Stimulated activated CD8-positive, alpha-beta memory T cell treated with anti-CD3 and anti-CD28 coated beads, Interleukin-4, amount 100 ng/mL, for 24 hours (primary cell): Measurements from ENCODE around the gene RAD51B.

Experiments
- DNase-seq: peaks from one replicate; pipeline ENCODE4 v3.0.0-alpha.2; 2020; ENCODE audit warnings: low read depth

Gene RAD51B

DNA sequence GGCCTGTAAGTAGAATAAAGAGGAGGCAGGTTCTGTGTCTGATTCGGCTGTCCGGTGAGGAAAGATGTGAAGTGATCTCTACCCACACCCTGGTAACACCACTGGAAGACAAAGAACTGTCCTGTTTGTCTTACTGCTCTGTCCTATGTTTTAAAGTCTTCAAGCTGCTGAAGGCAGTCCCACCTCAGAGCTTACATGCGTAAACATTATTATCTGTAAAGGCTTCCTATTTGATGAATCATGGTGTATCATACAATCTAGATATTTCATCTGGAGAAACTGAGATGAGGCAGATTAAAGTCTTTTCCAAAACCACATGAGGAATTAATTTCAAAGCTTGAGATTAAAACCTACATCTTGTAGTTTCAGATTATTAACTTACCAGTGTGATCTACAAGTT, 545.6 kb downstream of the RAD51B start:
- DNase-seq: no peak

- no peak for DNase-seq
These were observed 547.1 kb downstream of the RAD51B start for GRCh38 chr14:68366656-68367055.

GRCh38 chr14:68367536-68367935, 548.0 kb downstream of the RAD51B start:
- DNase-seq: no peak

GRCh38 chr14:68368850-68369249, 549.3 kb downstream of the RAD51B start:
- DNase-seq: no peak

DNA sequence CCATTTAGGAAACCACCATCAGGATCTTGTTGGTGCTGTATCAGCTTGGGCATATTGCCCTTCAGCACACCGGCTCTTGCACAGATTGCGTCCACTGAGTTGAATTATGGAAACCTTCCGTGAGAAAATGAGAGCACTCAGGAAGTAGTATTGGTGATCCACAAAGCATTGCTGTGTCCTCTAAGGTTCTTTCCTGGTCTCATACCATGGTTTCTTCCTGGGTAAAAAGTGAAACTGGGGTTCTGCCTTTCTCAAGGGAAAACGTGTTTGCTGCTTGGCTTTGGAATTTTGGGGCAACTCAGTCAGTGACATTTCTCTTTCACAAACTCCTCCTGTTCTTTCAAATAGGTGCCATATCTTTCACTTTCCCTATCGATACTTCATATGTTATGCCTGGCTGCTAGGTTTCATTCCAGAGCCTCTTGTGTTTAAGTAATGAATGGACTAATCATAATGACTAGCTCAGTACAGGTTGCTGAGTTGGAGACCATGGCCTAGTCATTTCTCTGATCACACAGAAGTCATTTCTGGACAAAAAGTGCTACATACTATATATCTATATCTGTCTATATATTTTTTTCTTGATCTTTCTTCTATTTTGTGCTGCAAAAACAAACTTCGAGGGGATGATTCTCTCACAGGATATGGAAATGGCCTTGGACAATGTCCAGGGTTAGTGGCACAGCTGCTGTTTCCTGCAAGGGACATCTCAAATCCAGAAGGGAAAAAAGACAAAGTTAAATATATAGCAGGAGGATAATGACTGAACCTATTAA, 549.9 kb downstream of the RAD51B start:
- DNase-seq: no peak

DNA sequence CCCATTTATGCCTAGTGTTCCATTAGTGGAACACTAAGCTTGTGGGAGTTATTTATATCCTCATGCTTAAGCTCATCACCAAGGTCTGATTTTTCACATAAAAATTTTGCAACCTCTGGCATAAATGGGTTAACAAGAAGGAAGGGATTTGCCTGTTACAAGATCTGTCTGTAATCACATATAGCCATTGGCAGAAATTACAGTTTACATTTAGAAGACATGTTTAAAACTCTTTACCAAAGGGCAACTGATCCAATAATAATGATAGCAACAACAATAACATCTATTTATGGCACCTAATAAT, 550.4 kb downstream of the RAD51B start:
- DNase-seq: no peak

DNA sequence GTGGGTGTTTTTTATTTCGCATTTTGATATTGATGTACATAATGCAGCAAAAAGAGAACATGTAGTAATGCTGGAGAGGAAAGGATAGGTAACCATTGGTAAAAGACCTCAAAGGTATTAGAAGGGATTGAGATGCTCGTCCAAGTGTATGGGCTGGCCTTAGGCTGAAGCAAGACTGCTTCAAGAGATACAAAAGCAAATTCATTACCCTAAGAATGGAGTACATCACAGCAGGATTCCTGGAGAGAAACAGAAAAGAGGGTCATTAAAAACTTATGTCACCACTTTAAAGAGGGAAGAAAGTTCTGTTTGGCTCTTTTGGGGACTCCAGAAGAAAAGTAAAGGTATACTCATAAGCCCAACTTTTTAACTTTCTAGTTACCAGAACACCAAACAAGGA, 552.8 kb downstream of the RAD51B start:
- DNase-seq: no peak

GRCh38 chr14:68373124-68373646, 553.6 kb downstream of the RAD51B start:
- DNase-seq: no peak

DNA sequence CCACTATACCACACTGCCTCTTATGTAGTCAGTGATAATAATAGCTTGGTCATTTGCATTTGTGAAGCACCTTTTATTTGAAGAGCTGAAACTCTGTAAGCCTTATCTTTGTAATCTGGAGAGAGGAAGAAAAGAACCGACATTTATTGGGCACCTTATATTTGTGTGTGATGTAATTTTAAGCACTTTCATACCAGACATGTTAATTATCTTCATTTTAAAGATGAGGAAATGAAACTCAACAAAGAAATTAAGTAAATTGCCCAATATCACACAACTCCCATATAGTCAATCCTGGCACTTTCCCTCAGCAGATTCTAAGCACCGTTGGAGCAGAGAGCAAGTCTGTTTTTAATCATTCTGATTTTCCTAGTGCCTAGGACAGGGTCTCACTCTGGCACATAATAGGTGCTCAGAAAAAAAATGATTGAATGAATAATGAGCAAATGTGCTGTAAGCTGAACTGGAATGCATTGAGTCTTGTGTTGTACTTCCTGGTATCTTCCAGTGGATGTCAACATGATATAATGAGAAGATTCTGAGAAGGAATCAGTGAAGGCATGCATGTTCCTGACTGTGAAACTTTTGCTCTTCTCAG, 554.4 kb downstream of the RAD51B start:
- DNase-seq: no peak

- DNase-seq: no peak
These were observed 555.1 kb downstream of the RAD51B start for GRCh38 chr14:68374682-68375081.

DNA sequence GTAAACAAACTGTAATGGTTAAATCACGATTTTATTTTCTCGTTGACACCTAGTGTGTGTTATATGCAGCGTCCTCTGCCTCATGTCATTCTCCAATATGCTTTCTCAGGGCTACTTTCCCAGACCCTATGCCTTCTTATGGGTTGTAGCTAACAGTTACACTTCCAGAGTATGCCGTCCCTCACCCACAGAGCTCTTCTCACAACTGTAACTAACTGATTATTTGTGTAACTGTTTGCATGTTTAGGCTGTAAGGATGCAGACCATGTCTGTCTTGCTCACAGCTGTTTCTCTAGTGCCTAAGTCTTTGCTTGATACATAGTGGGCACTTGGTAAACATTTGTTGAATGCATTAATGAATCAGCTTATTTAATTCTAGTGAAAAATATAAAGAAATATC, 555.8 kb downstream of the RAD51B start:
- no peak for DNase-seq

DNA sequence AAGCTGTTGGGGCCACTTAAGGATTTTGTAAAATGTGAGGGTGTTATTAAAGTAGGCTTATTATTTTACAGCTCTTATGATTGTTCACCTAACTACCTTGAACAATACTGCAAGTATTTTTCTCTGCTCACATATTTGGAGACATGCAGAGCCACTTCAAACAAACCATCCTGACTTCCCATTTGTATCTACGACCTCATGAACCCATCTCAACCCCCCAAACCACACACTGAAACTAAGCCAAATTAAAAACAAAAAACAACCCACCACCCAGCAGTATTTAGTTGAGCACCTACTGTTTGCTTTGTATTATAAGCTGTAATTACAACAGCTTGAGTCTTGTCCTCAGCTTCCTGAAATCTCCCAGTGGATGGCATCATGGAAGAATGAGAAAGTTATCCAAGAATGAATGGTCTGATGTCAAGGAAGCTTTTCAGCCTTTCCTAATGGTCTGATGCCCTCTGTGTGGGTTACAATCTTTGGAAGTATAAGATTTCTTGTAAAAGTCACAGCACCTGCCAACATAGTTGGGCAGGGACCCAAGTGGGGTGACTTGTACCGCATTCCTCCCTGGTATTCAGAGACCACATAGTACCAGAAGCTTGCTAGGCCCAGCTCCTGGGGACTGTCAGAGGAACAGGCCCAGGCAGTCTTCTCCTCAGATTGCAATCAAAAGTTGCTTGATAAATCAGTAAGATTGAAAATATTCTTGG, 556.6 kb downstream of the RAD51B start:
- no peak for DNase-seq

GRCh38 chr14:68377006-68377405, 557.4 kb downstream of the RAD51B start:
- DNase-seq: no peak

- DNase-seq: no peak
These were observed 557.9 kb downstream of the RAD51B start for GRCh38 chr14:68377459-68377858.

DNA sequence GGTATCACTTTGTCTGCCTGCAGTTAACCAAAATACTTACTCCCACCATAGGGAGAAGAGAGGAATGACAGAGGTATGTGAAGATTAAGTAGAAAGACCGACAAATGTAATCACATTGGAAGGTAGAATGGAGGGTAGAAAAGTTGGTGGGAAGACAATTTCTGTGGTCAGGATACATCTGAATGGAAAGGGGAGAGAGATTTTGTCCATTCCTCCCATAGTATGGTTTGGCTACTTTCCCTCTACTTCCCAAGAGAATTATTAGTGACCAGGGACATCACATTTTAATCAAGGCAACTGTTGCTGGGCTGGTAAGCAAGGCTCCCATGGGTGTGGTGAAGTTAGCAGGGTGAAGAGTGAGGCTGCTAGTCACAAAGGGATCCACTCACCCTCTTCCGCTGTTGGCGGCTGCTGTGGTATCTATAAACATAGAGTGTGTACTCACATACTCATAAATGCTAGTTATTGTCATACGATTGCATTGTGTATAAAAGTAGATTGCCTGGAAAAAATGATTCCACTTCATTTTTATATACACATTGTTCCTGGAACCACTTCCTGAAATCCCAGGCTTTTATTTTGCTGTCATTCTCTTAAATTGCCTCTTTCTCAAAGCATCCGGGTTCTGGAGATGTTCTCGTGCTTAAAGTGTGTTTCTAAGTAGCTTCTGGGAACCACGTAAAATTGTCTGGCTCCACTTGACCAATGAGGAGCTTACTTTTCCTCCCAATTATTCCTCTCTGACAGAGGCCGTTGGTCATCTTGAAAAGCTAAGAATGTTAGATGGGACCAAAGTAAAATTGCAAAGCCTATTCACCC, 560.1 kb downstream of the RAD51B start:
- no peak for DNase-seq

DNA sequence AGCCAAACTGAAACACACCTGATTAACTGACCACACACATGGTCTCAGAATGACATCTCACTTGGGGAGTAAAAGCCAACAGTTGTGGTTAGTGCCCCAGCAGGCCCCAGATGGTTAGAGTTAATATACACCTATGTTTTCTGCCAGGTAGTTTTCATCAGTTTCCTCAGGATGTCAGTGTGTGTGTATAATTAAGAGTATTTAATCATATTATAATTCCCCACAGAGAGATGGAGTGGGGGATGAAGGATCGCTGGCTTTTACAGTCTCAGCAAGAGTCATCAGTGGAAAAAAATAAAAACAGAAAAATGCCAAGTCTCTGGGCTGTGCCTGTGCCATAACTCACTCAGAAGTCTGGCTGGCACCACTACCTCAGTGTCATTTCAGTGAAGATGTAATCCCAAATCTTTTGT, 560.8 kb downstream of the RAD51B start:
- no peak for DNase-seq

DNA sequence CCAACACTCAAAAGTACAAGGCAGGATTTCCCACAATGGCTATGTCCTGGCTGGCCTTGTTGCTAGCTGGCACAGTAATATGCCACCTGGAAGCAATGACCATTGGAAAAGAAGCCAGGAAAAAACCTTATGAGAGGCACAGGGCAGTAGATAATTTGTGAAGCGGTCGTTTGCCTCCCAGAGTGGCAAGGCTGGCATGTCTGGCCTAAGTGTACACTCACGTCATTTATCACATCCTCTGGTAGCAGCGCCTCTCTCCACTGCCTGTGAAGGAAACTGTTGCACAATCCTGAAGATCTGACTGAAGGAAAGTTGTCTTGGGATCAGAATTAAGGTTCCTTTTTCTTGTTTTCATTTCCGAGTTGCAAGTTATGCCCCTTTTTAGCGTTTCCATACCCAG, 564.8 kb downstream of the RAD51B start:
- DNase-seq: no peak

DNA sequence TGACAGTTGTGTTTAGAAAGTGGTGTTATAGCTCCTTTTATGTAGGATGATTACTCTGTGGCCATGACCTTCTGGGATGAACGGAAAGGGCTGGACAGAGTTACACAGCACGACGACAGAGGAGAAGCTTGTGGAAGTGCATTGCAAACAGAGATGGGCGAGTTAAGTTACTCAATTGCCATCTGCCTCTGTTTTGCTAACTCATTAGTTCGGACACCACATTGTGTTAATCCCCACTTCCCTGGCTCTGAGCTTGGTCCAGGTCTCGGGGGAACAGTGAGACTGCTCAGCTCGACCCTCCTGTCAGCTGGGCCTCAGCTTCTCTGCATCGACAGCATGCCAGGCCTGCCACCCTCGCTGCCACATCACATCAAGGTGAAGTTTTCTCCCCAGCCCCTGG, 565.3 kb downstream of the RAD51B start:
- DNase-seq: no peak

GRCh38 chr14:68386446-68386845, 566.9 kb downstream of the RAD51B start:
- DNase-seq: no peak

- DNase-seq: no peak
These were observed 567.6 kb downstream of the RAD51B start for GRCh38 chr14:68386950-68387779.

GRCh38 chr14:68389943-68390342, 570.4 kb downstream of the RAD51B start:
- DNase-seq: no peak
